Thoracic aorta (tissue), 2 donors: Measurements from ENCODE around the gene C1orf53. TPM values are rescaled to one million over a fixed set of nuclear protein-coding genes. Genes with fewer than 3 reads are reported as not detected.
"Not testable (repeated sequence)": the region's sequence is repeated elsewhere in the genome, so short reads cannot be mapped to it uniquely, and the experiment has no call there.

Experiments used
- ATAC-seq: fragments of 150-250 bp; one replicate; pipeline ENCODE4 v1.8.0; 2017; ENCODE audit warnings: low read depth; ENCODE audit not compliant: insufficient number of reproducible peaks, low FRiP score
- DNase-seq: peaks from one replicate; pipeline ENCODE4 v3.0.0-alpha.2; 2020; ENCODE audit warnings: low spot score
- H3K27ac ChIP-seq, 2 donors: fragments of 200-600 bp; sonication (generic); 1 replicate in 1 of 2; 2 replicates in 1 of 2; pipeline ENCODE4 v1.5.1; 2016; ENCODE audit warnings: mild to moderate bottlenecking in 2 of 2, moderate library complexity in 2 of 2
- H3K27me3 ChIP-seq: fragments of 200-600 bp; sonication (generic); replicated peaks from 2 replicates; pipeline ENCODE4 v1.6.0; 2016; ENCODE audit warnings: mild to moderate bottlenecking; ENCODE audit not compliant: insufficient read depth
- H3K36me3 ChIP-seq: fragments of 200-600 bp; sonication (generic); one replicate; pipeline ENCODE4 v1.5.1; 2016
- H3K4me1 ChIP-seq, 2 donors: fragments of 200-600 bp; sonication (generic); 1 replicate in 1 of 2; 2 replicates in 1 of 2; pipeline versions ENCODE4 v1.5.1 to v1.6.0; 2016; ENCODE audit warnings: low read depth in 2 of 2, mild to moderate bottlenecking in 1 of 2; ENCODE audit not compliant: control insufficient read depth in 1 of 2
- H3K4me3 ChIP-seq: fragments of 200-600 bp; sonication (generic); 2 replicates; pipeline ENCODE4 v1.5.1; 2016; ENCODE audit warnings: mild to moderate bottlenecking
- H3K9me3 ChIP-seq: fragments of 200-600 bp; sonication (generic); 2 replicates; pipeline ENCODE4 v1.5.1; 2016
- CTCF ChIP-seq: fragments of 200-600 bp; sonication (generic); IDR thresholded peaks from one replicate; pipeline ENCODE4 v1.5.1; 2019; ENCODE audit warnings: antibody characterized with exemption
- total RNA-seq, 2 donors: library from RNA; depleted of rRNA; stranded (reverse); fragments of >200 nt; gene quantifications; one replicate each; pipeline versions ENCODE4 v1.1.0 to v1.2.3, GENCODE V29; 2016

C1orf53 gene
- total RNA-seq, result not detected

GRCh38 chr1:197902454-197903195, at the start of gene C1orf53:
C1orf53 (plus strand) TSS chr1:197902630; CDS start chr1:197902650, 20 bp downstream.
- TF ChIP-seq CTCF, result peak; percentile 23
- Histone ChIP-seq H3K4me3 (peak within 1 kb of the TSS; percentile 86), H3K4me1 (peaks cover 0 to 10% of the 10 kb centered on the region in 2 donors), H3K36me3 (no peaks in the 10 kb centered on the region), H3K27ac (peak within 1 kb of the TSS; percentile 36 to 58), H3K27me3 (peaks cover 13% of the 10 kb centered on the region), H3K9me3 (no peaks in the 10 kb centered on the region)
- peak; percentile 92 for ATAC-seq
- DNase-seq, result no peak

GRCh38 chr1:197855751-197856150, 46.7 kb upstream of the C1orf53 start:
- not testable (repeated sequence) for H3K27ac ChIP-seq, ATAC-seq, H3K9me3 ChIP-seq, H3K27me3 ChIP-seq, DNase-seq, H3K36me3 ChIP-seq, H3K4me3 ChIP-seq, H3K4me1 ChIP-seq

- H3K9me3 ChIP-seq, result no peaks in the 10 kb centered on the region
- no peaks in the 10 kb centered on the region for H3K4me1 ChIP-seq
- no peaks in the 10 kb centered on the region for H3K27me3 ChIP-seq
- DNase-seq, result no peak
- H3K27ac ChIP-seq, result no peak overlapping the region
- no peak for ATAC-seq
- H3K4me3 ChIP-seq, result no peak overlapping the region
- no peak for TF ChIP-seq CTCF
- H3K36me3 ChIP-seq, result no peaks in the 10 kb centered on the region
Observed at GRCh38 chr1:197857477-197857876, 45.0 kb upstream of the C1orf53 start.

GRCh38 chr1:197859024-197859423, 43.4 kb upstream of the C1orf53 start:
- Histone ChIP-seq H3K36me3 (no peaks in the 10 kb centered on the region), H3K27ac (no peak overlapping the region), H3K9me3 (no peaks in the 10 kb centered on the region), H3K4me1 (no peaks in the 10 kb centered on the region), H3K27me3 (no peaks in the 10 kb centered on the region), H3K4me3 (no peak overlapping the region)
- no peak for DNase-seq
- ATAC-seq, result no peak
- no peak for TF ChIP-seq CTCF

GRCh38 chr1:197862221-197862620, 40.2 kb upstream of the C1orf53 start:
- no peaks in the 10 kb centered on the region for H3K4me1 ChIP-seq
- no peak for TF ChIP-seq CTCF
- H3K4me3 ChIP-seq, result no peak overlapping the region
- no peaks in the 10 kb centered on the region for H3K36me3 ChIP-seq
- H3K9me3 ChIP-seq, result no peaks in the 10 kb centered on the region
- H3K27me3 ChIP-seq, result no peaks in the 10 kb centered on the region
- no peak for DNase-seq
- ATAC-seq, result no peak
- no peak overlapping the region for H3K27ac ChIP-seq

GRCh38 chr1:197862671-197863070, 39.8 kb upstream of the C1orf53 start:
- no peak for TF ChIP-seq CTCF
- no peak for ATAC-seq
- no peak for DNase-seq

More at GRCh38 chr1:197862671-197863070, 39.8 kb upstream of the C1orf53 start:
- no peak overlapping the region for H3K4me3 ChIP-seq
- H3K27me3 ChIP-seq, result no peaks in the 10 kb centered on the region
- H3K4me1 ChIP-seq, result no peaks in the 10 kb centered on the region
- H3K36me3 ChIP-seq, result no peaks in the 10 kb centered on the region
- no peaks in the 10 kb centered on the region for H3K9me3 ChIP-seq
- H3K27ac ChIP-seq, result no peak overlapping the region
